IPS DF 19.7 (cell line): ENCODE measurements around the gene RGL4.

ENCODE experiments used
- DNase-seq: peaks from one replicate; pipeline ENCODE4 v3.0.0-alpha.2; 2013; ENCODE audit warnings: low read depth, low spot score

Gene RGL4

GRCh38 chr22:23742505-23743264 is 51.9 kb downstream of the RGL4 start:
- no peak for DNase-seq

GRCh38 chr22:23743303-23743705 is 52.5 kb downstream of the RGL4 start:
- no peak for DNase-seq

GRCh38 chr22:23744001-23744400 is 53.2 kb downstream of the RGL4 start:
- DNase-seq: no peak

GRCh38 chr22:23744485-23744884 is 53.7 kb downstream of the RGL4 start:
- no peak for DNase-seq

GRCh38 chr22:23745791-23746190 is 55.0 kb downstream of the RGL4 start:
- no peak for DNase-seq
